Effector CD4-positive, alpha-beta T cell (primary cell): Measurements from ENCODE around the gene NCLN.
"Not testable (repeated sequence)": the region's sequence is repeated elsewhere in the genome, so short reads cannot be mapped to it uniquely, and the experiment has no call there.

Source experiments
- DNase-seq: peaks from one replicate; pipeline ENCODE4 v3.0.0-alpha.2; 2020
- total RNA-seq: gene quantifications from one replicate; lab custom pipeline; 2026; lab: John Stamatoyannopoulos, UW

Gene NCLN, protein sequence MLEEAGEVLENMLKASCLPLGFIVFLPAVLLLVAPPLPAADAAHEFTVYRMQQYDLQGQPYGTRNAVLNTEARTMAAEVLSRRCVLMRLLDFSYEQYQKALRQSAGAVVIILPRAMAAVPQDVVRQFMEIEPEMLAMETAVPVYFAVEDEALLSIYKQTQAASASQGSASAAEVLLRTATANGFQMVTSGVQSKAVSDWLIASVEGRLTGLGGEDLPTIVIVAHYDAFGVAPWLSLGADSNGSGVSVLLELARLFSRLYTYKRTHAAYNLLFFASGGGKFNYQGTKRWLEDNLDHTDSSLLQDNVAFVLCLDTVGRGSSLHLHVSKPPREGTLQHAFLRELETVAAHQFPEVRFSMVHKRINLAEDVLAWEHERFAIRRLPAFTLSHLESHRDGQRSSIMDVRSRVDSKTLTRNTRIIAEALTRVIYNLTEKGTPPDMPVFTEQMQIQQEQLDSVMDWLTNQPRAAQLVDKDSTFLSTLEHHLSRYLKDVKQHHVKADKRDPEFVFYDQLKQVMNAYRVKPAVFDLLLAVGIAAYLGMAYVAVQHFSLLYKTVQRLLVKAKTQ
- total RNA-seq: 76.2 reads per million, percentile 77 among the genes with 10 or more reads in this experiment

DNA sequence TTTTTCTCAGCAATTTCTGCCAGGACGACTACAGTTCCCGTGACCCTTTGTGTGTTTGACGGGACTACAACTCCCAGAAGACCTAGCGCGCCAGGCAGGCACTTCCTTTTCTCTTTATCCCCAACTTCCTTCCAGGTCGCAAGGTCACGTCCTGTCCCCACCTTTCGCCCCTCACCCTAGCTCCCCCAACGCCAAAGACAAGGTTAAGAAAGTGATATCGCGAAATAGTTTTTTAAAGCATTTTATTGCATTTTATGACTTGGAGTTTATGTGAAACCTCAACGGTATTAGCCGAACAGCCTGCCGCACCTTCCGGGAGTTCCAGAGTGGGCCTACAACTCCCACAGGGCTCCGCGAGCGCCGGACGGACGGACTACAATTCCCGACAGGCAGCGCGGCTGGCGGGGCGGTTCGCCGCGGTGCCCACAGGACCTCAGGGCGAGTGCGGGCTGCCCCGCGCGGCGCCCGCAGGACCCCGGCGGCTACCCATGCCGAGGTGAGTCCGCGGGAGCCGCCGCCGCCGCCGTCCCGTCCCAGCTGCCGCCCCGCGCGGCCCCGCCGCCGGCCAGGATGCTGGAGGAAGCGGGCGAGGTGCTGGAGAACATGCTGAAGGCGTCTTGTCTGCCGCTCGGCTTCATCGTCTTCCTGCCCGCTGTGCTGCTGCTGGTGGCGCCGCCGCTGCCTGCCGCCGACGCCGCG, at the start of gene NCLN:
Gene NCLN, plus strand, starts transcription at position 470 of the 699 bp plus-strand sequence. Its CDS starts 101 bp downstream, at position 571.
- DNase-seq: peak; percentile 94

DNA sequence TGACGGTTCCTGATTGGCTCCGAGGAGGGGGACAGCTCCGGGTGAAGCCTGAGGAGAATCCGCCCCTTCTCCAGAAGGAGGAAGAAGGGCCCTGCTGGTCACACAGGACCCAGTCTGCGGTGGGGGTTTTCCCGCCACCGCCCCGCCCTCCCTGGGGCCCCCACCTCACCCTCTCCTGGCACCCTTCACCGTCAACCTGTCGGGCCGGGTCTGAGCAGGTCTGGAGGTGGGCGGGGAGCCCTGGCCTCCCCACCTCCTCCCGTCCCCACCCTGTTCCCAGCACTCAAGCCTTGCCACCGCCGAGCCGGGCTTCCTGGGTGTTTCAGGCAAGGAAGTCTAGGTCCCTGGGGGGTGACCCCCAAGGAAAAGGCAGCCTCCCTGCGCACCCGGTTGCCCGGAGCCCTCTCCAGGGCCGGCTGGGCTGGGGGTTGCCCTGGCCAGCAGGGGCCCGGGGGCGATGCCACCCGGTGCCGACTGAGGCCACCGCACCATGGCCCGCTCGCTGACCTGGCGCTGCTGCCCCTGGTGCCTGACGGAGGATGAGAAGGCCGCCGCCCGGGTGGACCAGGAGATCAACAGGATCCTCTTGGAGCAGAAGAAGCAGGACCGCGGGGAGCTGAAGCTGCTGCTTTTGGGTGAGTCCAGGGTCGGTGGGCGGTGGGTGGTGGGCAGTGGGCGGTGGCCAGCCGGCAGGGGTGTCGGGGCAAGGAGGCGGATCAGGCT, 49.6 kb upstream of the NCLN start, which contains the start of gene GNA15:
Gene GNA15, plus strand, starts transcription at position 73 of the 723 bp plus-strand sequence. Its CDS starts 418 bp downstream, at position 491.
- peak; percentile 23 for DNase-seq

- no peak for DNase-seq
Measured at GRCh38 chr19:3136684-3137055, 49.1 kb upstream of the NCLN start.

DNA sequence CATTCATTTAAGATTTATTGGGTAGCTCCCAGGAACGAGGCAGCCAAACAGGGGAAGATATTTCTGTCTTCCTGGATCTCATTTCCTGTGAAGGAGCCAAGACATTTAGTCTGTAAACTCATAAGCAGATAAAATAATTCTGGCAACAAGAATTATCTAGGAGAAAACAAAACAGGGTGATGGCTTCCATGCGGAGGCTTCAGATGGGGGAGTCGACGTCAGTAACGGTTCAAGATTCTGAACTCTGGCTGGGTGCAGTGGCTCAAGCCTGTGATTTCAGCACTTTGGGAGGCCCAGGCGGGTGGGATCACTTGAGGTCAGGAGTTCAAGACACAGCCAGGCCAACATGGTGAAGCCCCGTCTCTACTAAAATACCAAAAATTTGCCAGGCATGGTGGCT, 48.6 kb upstream of the NCLN start:
- no peak for DNase-seq

GRCh38 chr19:3138268-3138667, 47.5 kb upstream of the NCLN start:
- no peak for DNase-seq

GRCh38 chr19:3140667-3141038, 45.1 kb upstream of the NCLN start:
- DNase-seq: no peak

- no peak for DNase-seq
Measured at GRCh38 chr19:3142292-3142670, 43.4 kb upstream of the NCLN start.

DNA sequence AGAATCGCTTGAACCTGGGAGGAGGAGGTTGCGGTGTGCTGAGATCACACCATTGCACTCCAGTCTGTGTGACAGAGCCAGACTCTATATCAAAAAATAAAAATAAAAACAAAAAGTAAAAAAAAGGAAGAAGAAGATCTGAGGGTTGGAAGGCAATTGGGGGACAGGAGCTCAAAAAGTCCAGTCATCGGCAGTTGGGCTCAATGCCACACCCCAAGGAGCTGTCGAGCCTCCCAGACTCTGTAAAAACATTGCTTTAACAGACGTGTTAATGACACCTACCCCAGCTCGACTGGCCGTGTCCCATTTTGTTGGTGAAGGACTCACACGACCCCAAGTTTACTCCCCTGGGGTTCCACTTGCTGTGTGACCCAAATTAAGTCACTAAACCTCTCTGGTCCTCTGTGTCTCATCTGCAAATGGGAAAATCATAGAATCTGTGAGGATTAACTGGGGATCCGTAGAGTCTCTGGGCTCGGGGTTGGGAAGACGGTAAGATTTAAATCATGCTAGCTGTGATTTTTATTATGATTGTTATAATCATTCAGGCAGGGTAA, 42.9 kb upstream of the NCLN start:
- DNase-seq: no peak

GRCh38 chr19:3145909-3146676, 39.6 kb upstream of the NCLN start:
- DNase-seq: no peak

GRCh38 chr19:3146677-3147100, 39.0 kb upstream of the NCLN start:
- peak; percentile 62 for DNase-seq

- no peak for DNase-seq
Measured at GRCh38 chr19:3148503-3148902, 37.2 kb upstream of the NCLN start.

DNA sequence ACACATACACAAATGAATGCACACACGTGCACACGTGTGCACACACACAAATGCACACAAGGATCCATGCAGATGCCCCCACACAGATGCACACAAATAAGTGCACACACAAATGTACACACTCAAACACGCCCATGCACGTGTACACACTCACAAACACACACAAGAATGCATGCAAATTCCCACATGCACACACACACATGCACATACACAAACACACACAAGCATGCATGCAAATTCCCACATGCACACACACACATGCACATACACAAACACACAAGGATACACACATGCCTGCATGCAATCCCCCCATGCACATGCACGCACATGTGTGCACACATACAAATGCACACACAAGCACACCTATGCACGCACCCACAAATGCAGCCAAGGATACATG, 36.6 kb upstream of the NCLN start:
- no peak for DNase-seq

- no peak for DNase-seq
Measured at GRCh38 chr19:3149526-3150505, 35.9 kb upstream of the NCLN start.

- DNase-seq: no peak
Measured at GRCh38 chr19:3150739-3151329, 34.9 kb upstream of the NCLN start.

- DNase-seq: no peak
Measured at GRCh38 chr19:3151563-3152418, 33.9 kb upstream of the NCLN start.

- DNase-seq: no peak
Measured at GRCh38 chr19:3152419-3152780, 33.3 kb upstream of the NCLN start.

DNA sequence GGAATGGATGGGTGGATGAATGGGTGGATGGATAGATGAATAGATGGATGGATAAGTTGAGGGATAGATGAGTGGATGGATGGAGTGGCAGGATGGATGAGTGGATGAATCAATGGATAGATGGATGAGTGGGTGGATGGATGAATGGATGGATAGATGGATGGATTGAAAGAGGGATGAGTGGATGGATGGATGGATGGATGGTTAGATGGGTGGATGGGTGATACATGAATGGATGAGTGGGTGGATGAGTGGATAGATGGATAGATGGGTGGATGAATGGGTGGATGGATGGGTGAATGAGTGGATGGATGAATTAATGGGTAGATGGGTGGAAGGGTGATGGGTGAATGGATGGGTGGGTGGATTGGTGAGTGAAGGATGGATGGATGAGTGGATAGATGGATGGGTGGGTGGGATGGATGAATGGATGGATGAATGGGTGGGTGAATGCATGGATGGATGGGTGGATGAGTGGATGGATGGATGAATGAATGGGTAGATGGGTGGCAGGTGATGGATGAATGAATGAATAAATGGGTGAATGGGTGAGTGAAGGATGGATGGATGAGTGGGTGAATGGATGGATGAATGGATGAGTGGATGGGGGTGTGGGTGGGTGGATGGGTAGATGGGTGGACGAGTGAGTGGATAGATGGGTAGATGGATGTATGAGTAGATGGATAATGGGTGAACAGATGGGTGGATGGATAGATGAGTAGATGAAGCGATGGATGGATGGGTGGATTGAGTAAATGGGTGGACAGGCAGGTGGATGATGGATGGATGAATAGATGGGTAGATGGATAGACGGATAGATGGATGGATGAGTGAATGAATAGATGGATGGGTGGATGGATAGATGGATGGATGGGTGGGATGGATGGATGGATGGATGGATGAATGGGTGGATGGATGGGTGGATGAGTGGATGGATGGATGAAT, 32.2 kb upstream of the NCLN start:
- DNase-seq: no peak

DNA sequence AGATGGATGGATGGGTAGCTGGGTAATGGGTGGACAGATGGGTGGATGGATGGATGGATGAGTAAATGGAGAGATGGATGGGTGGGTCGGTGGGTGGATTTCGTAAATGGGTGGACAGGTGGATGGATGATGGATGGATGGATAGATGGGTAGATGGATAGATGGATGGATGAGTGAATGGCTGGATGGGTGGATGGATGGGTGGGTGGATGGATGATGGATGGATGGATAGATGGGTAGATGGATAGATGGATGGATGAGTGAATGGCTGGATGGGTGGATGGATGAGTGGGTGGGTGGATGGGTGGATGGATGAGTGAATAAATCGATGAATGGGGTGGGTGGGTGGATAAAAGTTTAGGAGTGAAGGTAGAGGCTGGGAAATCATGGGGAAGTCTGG, 31.3 kb upstream of the NCLN start:
- DNase-seq: not testable (repeated sequence)
